Nephron progenitor cell (in vitro differentiated cells): Measurements from ENCODE around the gene CYP21A2.
"Not testable (repeated sequence)": the region's sequence is repeated elsewhere in the genome, so short reads cannot be mapped to it uniquely, and the experiment has no call there.

Source experiments
- DNase-seq: peaks from one replicate; pipeline ENCODE4 v3.0.0; 2021
- H3K27ac Mint-ChIP-seq: 2 replicates; pipeline ENCODE4 v1.8.0; 2021; ENCODE audit warnings: mild to moderate bottlenecking, moderate library complexity, mixed read lengths
- H3K27me3 Mint-ChIP-seq: 2 replicates; pipeline ENCODE4 v1.8.0; 2021; ENCODE audit warnings: mild to moderate bottlenecking, low read depth, mixed read lengths; ENCODE audit not compliant: poor library complexity
- H3K36me3 Mint-ChIP-seq: 2 replicates; pipeline ENCODE4 v1.8.0; 2021; ENCODE audit warnings: low read depth, mixed read lengths
- H3K4me1 Mint-ChIP-seq: 2 replicates; pipeline ENCODE4 v1.8.0; 2021; ENCODE audit warnings: mixed read lengths
- H3K4me3 Mint-ChIP-seq: 2 replicates; pipeline ENCODE4 v1.8.0; 2021; ENCODE audit warnings: mild to moderate bottlenecking, moderate library complexity, mixed read lengths
- H3K9me3 Mint-ChIP-seq: 2 replicates; pipeline ENCODE4 v1.8.0; 2021; ENCODE audit warnings: mild to moderate bottlenecking, moderate library complexity, mixed read lengths
- TF ChIP-seq, protein P1 (sequence below): fragments of 200-600 bp; sonication (generic); IDR thresholded peaks from 2 replicates; pipeline ENCODE4 v1.5.0; 2021; ENCODE audit warnings: antibody characterized with exemption

CYP21A2 gene

GRCh38 chr6:32057966-32058365 is 19.8 kb downstream of the CYP21A2 start:
- Mint-ChIP-seq H3K27me3 (peaks cover 16% of the 10 kb centered on the region), H3K4me1 (peaks cover 37% of the 10 kb centered on the region), H3K9me3 (no peaks in the 10 kb centered on the region), H3K4me3 (no peak overlapping the region), H3K36me3 (no peaks in the 10 kb centered on the region), H3K27ac (peak overlapping the region; percentile 43)
- DNase-seq, result no peak
- TF ChIP-seq, protein P1, sequence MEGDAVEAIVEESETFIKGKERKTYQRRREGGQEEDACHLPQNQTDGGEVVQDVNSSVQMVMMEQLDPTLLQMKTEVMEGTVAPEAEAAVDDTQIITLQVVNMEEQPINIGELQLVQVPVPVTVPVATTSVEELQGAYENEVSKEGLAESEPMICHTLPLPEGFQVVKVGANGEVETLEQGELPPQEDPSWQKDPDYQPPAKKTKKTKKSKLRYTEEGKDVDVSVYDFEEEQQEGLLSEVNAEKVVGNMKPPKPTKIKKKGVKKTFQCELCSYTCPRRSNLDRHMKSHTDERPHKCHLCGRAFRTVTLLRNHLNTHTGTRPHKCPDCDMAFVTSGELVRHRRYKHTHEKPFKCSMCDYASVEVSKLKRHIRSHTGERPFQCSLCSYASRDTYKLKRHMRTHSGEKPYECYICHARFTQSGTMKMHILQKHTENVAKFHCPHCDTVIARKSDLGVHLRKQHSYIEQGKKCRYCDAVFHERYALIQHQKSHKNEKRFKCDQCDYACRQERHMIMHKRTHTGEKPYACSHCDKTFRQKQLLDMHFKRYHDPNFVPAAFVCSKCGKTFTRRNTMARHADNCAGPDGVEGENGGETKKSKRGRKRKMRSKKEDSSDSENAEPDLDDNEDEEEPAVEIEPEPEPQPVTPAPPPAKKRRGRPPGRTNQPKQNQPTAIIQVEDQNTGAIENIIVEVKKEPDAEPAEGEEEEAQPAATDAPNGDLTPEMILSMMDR, result no peak

DNA sequence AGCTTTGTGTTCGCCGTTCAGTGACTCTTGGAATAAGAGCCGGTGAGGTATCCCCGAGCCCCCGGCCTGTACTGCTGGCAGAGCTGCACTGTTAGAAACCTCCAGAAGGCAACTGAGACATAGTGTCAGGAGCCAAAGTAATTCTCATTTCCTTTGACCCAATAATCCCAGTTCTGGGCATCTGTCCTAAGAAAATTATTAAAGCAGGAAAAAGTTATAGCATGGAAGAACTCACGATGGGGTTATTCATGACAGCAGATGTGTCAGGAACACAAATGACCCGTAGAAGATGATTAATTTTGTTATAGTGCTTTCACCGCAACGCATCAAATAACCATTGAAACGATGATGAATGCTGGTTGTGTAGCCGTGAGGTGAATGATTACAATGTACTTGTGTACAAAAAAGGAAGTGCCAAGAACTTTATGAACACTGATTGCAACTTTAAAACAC is 20.3 kb downstream of the CYP21A2 start:
- TF ChIP-seq, protein P1, result no peak
- H3K4me1 Mint-ChIP-seq, result peaks cover 35% of the 10 kb centered on the region
- H3K4me3 Mint-ChIP-seq, result no peak overlapping the region

GRCh38 chr6:32060966-32061655 is 22.9 kb downstream of the CYP21A2 start:
- Mint-ChIP-seq H3K27ac (no peak overlapping the region), H3K4me1 (peaks cover 26% of the 10 kb centered on the region), H3K9me3 (no peaks in the 10 kb centered on the region), H3K27me3 (peaks cover 9% of the 10 kb centered on the region), H3K4me3 (no peak overlapping the region), H3K36me3 (no peaks in the 10 kb centered on the region)
- TF ChIP-seq, protein P1, result no peak
- no peak for DNase-seq

More for the DNA sequence above, 20.3 kb downstream of the CYP21A2 start:
- Mint-ChIP-seq H3K36me3 (no peaks in the 10 kb centered on the region), H3K9me3 (no peaks in the 10 kb centered on the region), H3K27me3 (peaks cover 16% of the 10 kb centered on the region), H3K27ac (peak overlapping the region; percentile 31)
- no peak for DNase-seq

- no peak for DNase-seq
- no peaks in the 10 kb centered on the region for H3K9me3 Mint-ChIP-seq
- H3K36me3 Mint-ChIP-seq, result no peaks in the 10 kb centered on the region
- H3K4me3 Mint-ChIP-seq, result no peak overlapping the region
- H3K4me1 Mint-ChIP-seq, result peaks cover 14% of the 10 kb centered on the region
- H3K27me3 Mint-ChIP-seq, result peaks cover 9% of the 10 kb centered on the region
- H3K27ac Mint-ChIP-seq, result no peak overlapping the region
- TF ChIP-seq, protein P1, result no peak
Measured at GRCh38 chr6:32064706-32065105, 26.5 kb downstream of the CYP21A2 start.

- not testable (repeated sequence) for H3K27me3 Mint-ChIP-seq, H3K9me3 Mint-ChIP-seq, H3K4me3 Mint-ChIP-seq, H3K27ac Mint-ChIP-seq, DNase-seq, H3K36me3 Mint-ChIP-seq
- peaks cover 38% of the 10 kb centered on the region for H3K4me1 Mint-ChIP-seq
Measured at GRCh38 chr6:32067521-32067920, 29.3 kb downstream of the CYP21A2 start.

DNA sequence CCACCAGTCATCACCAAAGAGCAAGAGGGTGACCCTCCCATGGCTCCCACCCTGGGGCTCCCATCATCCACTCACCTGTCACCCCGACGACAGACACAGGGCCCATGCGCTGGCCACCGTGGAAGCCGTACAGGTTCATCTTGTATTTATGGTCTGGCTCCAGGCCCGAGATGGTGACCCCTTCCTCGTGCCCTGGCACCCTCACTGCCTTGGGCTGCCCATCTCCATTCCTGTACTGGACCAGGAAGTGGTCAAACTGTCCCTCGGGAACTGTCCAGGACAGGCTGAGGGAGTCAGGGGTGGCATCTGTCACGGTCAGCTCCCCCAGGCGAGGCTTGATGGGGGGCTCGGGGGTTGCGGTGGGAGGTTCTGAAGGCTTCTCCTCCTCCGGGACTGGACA is 30.1 kb downstream of the CYP21A2 start:
- not testable (repeated sequence) for H3K27me3 Mint-ChIP-seq, H3K9me3 Mint-ChIP-seq, DNase-seq, H3K27ac Mint-ChIP-seq, H3K4me3 Mint-ChIP-seq, H3K36me3 Mint-ChIP-seq
- H3K4me1 Mint-ChIP-seq, result peaks cover 45% of the 10 kb centered on the region

GRCh38 chr6:32068867-32069266 is 30.7 kb downstream of the CYP21A2 start:
- Mint-ChIP-seq H3K36me3 (no peaks in the 10 kb centered on the region), H3K4me3 (no peak overlapping the region), H3K4me1 (peaks cover 49% of the 10 kb centered on the region), H3K9me3 (no peaks in the 10 kb centered on the region), H3K27ac (no peak overlapping the region), H3K27me3 (peaks cover 9% of the 10 kb centered on the region)
- no peak for DNase-seq
- TF ChIP-seq, protein P1, result no peak
